ENCODE data around the gene SPATA31D3.
"Not testable (repeated sequence)": the region's sequence is repeated elsewhere in the genome, so short reads cannot be mapped to it uniquely, and the experiment has no call there.

SPATA31D3 gene

GRCh38 chr9:81943393-81943792 lies at the start of gene SPATA31D3:
Gene SPATA31D3 (plus strand): TSS chr9:81943500. CDS start chr9:81943586, 86 bp downstream.
- H3K4me3 ChIP-seq: not testable (repeated sequence)

GRCh38 chr9:81893929-81894328 lies 49.4 kb upstream of the SPATA31D3 start:
- Histone ChIP-seq H3K27ac (no peak overlapping the region), H3K4me3 (no peak overlapping the region)

More at GRCh38 chr9:81943393-81943792, at the start of gene SPATA31D3:
- not testable (repeated sequence) for H3K27ac ChIP-seq

GRCh38 chr9:81894891-81895290 lies 48.4 kb upstream of the SPATA31D3 start:
- H3K4me3 ChIP-seq: no peak overlapping the region
- H3K27ac ChIP-seq: no peak overlapping the region

- no peak overlapping the region for H3K4me3 ChIP-seq
- no peak overlapping the region for H3K27ac ChIP-seq
Measured at GRCh38 chr9:81896070-81896469, 47.2 kb upstream of the SPATA31D3 start.

DNA sequence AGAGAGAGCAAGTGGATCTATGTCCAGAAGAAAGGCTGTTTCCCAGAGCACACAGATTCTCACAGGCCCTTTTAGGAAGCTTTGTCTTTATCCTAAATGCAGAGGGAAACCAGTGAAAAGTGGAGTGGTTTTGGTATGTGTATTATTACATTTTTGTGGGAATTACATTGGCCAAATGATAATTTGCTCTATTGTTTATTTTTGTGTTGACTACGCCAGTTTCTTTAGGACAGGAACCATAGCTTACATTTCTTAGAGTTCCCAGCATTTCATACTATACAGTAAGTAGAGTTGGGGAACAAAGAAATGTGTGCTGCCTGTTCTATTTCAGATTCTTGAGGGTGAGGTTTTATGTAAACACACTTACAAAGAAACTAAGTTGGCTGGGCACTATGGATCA lies 44.4 kb upstream of the SPATA31D3 start:
- Histone ChIP-seq H3K27ac (no peak overlapping the region), H3K4me3 (no peak overlapping the region)

- H3K4me3 ChIP-seq: no peak overlapping the region
- H3K27ac ChIP-seq: no peak overlapping the region
Measured at GRCh38 chr9:81902196-81902595, 41.1 kb upstream of the SPATA31D3 start.

GRCh38 chr9:81902626-81903025 lies 40.7 kb upstream of the SPATA31D3 start:
- H3K27ac ChIP-seq: no peak overlapping the region
- no peak overlapping the region for H3K4me3 ChIP-seq

- no peak overlapping the region for H3K4me3 ChIP-seq
- no peak overlapping the region for H3K27ac ChIP-seq
Measured at GRCh38 chr9:81906671-81907070, 36.6 kb upstream of the SPATA31D3 start.

- no peak overlapping the region for H3K27ac ChIP-seq
Measured at GRCh38 chr9:81912135-81912534, 31.2 kb upstream of the SPATA31D3 start.

GRCh38 chr9:81915801-81916505 lies 27.3 kb upstream of the SPATA31D3 start:
- no peak overlapping the region for H3K4me3 ChIP-seq
- no peak overlapping the region for H3K27ac ChIP-seq

More at GRCh38 chr9:81912135-81912534, 31.2 kb upstream of the SPATA31D3 start:
- no peak overlapping the region for H3K4me3 ChIP-seq

DNA sequence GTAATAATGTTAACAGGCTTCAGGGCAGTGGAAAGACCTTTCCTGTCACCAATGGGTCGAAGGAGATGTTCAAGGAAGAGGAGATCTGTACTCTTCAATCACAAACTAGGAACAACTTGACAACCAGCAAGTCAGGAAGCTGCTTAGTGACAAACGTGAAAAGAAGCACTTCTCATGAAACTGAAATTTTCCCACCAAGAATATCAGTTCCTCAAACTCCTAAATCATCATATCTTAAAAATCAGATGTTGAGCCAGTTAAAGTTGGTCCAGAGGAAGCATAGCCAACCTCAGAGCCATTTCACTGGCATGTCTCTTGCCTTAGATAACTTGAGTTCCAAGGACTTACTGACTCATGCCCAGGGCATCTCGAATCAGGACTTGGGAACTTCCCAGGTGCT lies 24.8 kb upstream of the SPATA31D3 start:
- not testable (repeated sequence) for H3K27ac ChIP-seq, H3K4me3 ChIP-seq

DNA sequence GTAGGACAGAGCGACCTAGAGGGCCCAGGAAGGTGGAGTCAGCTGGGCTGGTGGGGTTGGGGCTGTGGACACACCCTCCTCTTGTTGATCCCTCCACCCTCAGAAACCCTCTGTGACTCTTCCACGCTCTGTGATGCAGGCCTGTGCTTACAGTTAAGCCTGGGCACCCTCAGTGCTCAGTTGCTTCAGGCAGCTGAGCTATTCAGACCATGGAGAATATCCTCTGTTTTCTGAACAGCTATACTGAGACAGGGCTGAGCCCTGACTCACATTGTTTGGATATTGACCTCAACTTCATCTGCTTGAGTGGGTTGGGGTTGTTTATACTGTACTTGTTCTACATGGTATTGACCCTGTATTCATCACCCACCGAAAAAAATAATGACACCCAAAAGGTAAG lies 15.0 kb upstream of the SPATA31D3 start, which contains the start of gene SPATA31D4:
SPATA31D4 (plus strand) TSS at position 124 of the 400 bp plus-strand sequence; CDS start at position 210, 86 bp downstream.
- H3K27ac ChIP-seq, H3K4me3 ChIP-seq: not testable (repeated sequence)

DNA sequence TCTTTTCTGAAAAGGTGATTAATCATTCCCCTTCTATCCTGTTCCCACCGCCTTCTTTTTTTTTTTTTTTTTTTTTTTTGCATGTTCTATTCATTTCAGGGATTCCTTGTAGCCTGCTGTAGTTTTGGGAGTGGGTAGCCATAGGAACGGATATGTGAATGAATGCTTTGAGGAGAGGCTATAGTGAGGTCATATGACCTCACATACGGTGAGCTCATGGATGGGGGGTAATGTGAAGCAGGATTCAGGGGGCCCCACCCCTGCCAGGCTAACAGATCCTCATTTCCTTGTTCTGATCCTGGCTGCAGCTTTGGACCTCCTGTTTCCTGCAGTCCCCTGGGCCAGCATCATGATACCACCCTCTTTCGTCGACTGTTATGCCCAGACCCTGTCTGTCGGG lies 13.2 kb upstream of the SPATA31D3 start:
- H3K27ac ChIP-seq, H3K4me3 ChIP-seq: not testable (repeated sequence)

GRCh38 chr9:81933547-81933946 lies 9.8 kb upstream of the SPATA31D3 start:
- H3K4me3 ChIP-seq, H3K27ac ChIP-seq: not testable (repeated sequence)

DNA sequence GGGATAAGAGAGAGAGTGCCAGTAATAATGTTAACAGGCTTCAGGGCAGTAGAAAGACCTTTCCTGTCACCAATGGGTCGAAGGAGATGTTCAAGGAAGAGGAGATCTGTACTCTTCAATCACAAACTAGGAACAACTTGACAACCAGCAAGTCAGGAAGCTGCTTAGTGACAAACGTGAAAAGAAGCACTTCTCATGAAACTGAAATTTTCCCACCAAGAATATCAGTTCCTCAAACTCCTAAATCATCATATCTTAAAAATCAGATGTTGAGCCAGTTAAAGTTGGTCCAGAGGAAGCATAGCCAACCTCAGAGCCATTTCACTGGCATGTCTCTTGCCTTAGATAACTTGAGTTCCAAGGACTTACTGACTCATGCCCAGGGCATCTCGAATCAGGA lies 5.3 kb downstream of the SPATA31D3 start:
- H3K4me3 ChIP-seq, H3K27ac ChIP-seq: not testable (repeated sequence)

- Histone ChIP-seq H3K27ac (no peak overlapping the region), H3K4me3 (no peak overlapping the region)
Measured at GRCh38 chr9:81953096-81953495, 9.8 kb downstream of the SPATA31D3 start.

- Histone ChIP-seq H3K27ac (no peak overlapping the region), H3K4me3 (no peak overlapping the region)
Measured at GRCh38 chr9:81955625-81956024, 12.3 kb downstream of the SPATA31D3 start.

DNA sequence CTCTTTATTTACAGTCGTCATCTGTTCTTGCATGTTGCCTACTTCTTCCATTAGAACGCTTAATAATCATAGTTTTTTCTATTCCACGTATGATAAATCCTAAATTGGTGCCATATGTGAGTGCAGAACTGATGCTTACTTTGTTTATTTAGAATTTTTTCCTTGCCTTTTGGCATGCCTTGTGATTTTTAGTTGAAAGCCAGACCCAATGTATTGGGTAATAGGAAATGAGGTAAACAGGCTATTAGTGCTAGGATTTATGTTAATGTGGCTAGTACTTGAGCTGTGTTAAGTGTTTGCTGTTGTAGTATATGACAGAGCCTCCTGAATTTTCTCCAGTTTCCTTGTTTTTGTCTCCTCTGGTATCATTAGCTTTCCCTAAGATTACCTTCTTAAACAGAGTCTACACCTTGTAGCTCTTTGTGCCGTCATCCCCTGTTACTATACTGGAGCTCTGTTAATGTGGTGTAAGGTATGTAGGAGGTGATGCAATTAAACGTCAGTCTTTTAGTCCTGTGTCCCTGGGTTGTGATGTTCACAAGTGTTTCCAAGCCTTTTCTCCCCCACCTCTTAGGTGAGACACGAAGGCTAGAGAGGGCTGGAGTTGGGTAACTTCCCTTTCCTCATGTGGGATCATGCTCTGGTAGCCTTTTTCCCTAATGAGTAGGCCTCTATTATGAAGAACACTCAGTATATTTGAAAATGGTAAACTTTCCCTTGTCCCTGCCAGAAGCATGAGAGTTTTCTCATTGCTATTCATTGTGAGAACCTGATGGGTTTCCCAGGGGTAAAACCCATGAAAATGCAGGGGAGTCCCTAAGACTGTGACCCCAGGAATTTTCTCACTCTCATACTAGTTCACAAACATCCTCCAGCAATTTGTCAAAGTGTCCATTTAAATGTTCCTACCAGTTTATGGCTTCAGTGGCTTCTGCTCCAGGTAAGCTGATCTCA lies 21.2 kb downstream of the SPATA31D3 start:
- no peak overlapping the region for H3K27ac ChIP-seq
- no peak overlapping the region for H3K4me3 ChIP-seq

- no peak overlapping the region for H3K27ac ChIP-seq
- no peak overlapping the region for H3K4me3 ChIP-seq
Measured at GRCh38 chr9:81968026-81968425, 24.7 kb downstream of the SPATA31D3 start.

DNA sequence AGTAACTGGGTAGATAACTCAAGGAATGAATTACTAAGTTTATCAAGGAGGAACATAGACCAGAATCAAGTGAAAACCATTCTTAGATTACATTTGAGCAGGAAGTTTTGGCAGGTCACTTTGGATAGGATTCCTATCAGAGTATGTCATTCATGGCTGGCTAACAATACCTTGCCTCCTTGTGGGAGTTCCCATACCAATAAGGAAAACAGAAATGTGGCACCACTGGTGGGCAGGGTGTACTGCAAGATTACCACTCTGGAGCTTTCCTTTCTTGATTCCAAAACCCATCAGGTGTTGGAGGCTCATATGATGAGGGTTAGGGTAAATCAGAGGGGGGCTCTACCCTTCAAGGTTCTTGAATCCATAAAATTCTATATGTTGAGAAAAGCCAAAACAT lies 26.7 kb downstream of the SPATA31D3 start:
- no peak overlapping the region for H3K27ac ChIP-seq

GRCh38 chr9:81971727-81972126 lies 28.4 kb downstream of the SPATA31D3 start:
- H3K27ac ChIP-seq: no peak overlapping the region
- H3K4me3 ChIP-seq: no peak overlapping the region

More for the DNA sequence above, 26.7 kb downstream of the SPATA31D3 start:
- H3K4me3 ChIP-seq: no peak overlapping the region
